ACC112 (cell line): ENCODE results near the gene KRTAP21-2.
"Not testable (repeated sequence)": the region's sequence is repeated elsewhere in the genome, so short reads cannot be mapped to it uniquely, and the experiment has no call there.

Source experiments
- H2AFZ ChIP-seq: fragments of 200-600 bp; sonication (generic); one replicate; pipeline ENCODE4 v1.6.0; 2017; ENCODE audit warnings: antibody characterized with exemption, low read length; ENCODE audit not compliant: unreplicated experiment
- H3K27ac ChIP-seq: fragments of 200-600 bp; sonication (generic); 2 replicates; pipeline ENCODE4 v1.5.1; 2014; ENCODE audit warnings: low read depth, mild to moderate bottlenecking, antibody characterized with exemption, low read length, moderate library complexity
- H3K27me3 ChIP-seq: fragments of 200-600 bp; sonication (generic); 2 replicates; pipeline ENCODE4 v1.6.1; 2014; ENCODE audit warnings: mild to moderate bottlenecking, antibody characterized with exemption, low read length, moderate library complexity, mixed read lengths; ENCODE audit not compliant: insufficient read depth
- H3K36me3 ChIP-seq: fragments of 200-600 bp; sonication (generic); 2 replicates; pipeline ENCODE4 v1.6.1; 2016; ENCODE audit warnings: mild to moderate bottlenecking, antibody characterized with exemption, low read length, moderate library complexity, mixed read lengths; ENCODE audit not compliant: insufficient read depth
- H3K4me1 ChIP-seq: fragments of 200-600 bp; sonication (generic); one replicate; pipeline ENCODE4 v1.6.1; 2016; ENCODE audit warnings: low read length, mixed read lengths; ENCODE audit not compliant: insufficient read depth, unreplicated experiment, control insufficient read depth
- H3K4me3 ChIP-seq: fragments of 200-600 bp; sonication (generic); 2 replicates; pipeline ENCODE4 v1.5.1; 2014; ENCODE audit warnings: mild to moderate bottlenecking, low read depth, low read length
- H3K79me2 ChIP-seq: fragments of 200-600 bp; sonication (generic); one replicate; pipeline ENCODE4 v1.6.0; 2016; ENCODE audit warnings: low read length; ENCODE audit not compliant: control insufficient read depth, unreplicated experiment, insufficient read depth

Gene KRTAP21-2

GRCh38 chr21:30747159-30747558 lies at the start of gene KRTAP21-2:
Gene KRTAP21-2 (minus strand): TSS chr21:30747259. CDS start chr21:30747202, 57 bp downstream.
- Histone ChIP-seq H3K4me3 (no peak within 1 kb of the TSS), H3K4me1 (no peaks in the 10 kb centered on the region), H3K27me3 (no peaks in the 10 kb centered on the region), H3K79me2 (no peaks in the 10 kb centered on the region), H3K36me3 (no peaks in the 10 kb centered on the region), H3K27ac (no peak within 1 kb of the TSS), H2AFZ (no peak within 1 kb of the TSS)

- H2AFZ ChIP-seq: no peak overlapping the region
- no peaks in the 10 kb centered on the region for H3K4me1 ChIP-seq
- no peaks in the 10 kb centered on the region for H3K36me3 ChIP-seq
- no peak overlapping the region for H3K27ac ChIP-seq
- H3K4me3 ChIP-seq: no peak overlapping the region
- no peaks in the 10 kb centered on the region for H3K79me2 ChIP-seq
- no peaks in the 10 kb centered on the region for H3K27me3 ChIP-seq
Observed at GRCh38 chr21:30793581-30794314, 46.7 kb upstream of the KRTAP21-2 start.

GRCh38 chr21:30779249-30779648 lies 32.2 kb upstream of the KRTAP21-2 start:
- Histone ChIP-seq H3K79me2 (no peaks in the 10 kb centered on the region), H2AFZ (no peak overlapping the region), H3K36me3 (no peaks in the 10 kb centered on the region), H3K27ac (no peak overlapping the region), H3K4me1 (no peaks in the 10 kb centered on the region), H3K4me3 (no peak overlapping the region), H3K27me3 (no peaks in the 10 kb centered on the region)

GRCh38 chr21:30769724-30770431 lies 22.8 kb upstream of the KRTAP21-2 start:
- no peak overlapping the region for H3K27ac ChIP-seq
- H3K4me3 ChIP-seq: no peak overlapping the region
- H2AFZ ChIP-seq: no peak overlapping the region
- H3K27me3 ChIP-seq: no peaks in the 10 kb centered on the region
- H3K4me1 ChIP-seq: no peaks in the 10 kb centered on the region
- H3K79me2 ChIP-seq: no peaks in the 10 kb centered on the region
- H3K36me3 ChIP-seq: no peaks in the 10 kb centered on the region

- H3K27ac ChIP-seq: no peak overlapping the region
- no peak overlapping the region for H2AFZ ChIP-seq
- H3K79me2 ChIP-seq: no peaks in the 10 kb centered on the region
- H3K4me1 ChIP-seq: no peaks in the 10 kb centered on the region
- no peak overlapping the region for H3K4me3 ChIP-seq
- no peaks in the 10 kb centered on the region for H3K27me3 ChIP-seq
- no peaks in the 10 kb centered on the region for H3K36me3 ChIP-seq
Observed at GRCh38 chr21:30760776-30761175, 13.7 kb upstream of the KRTAP21-2 start.

- H3K36me3 ChIP-seq: no peaks in the 10 kb centered on the region
- no peaks in the 10 kb centered on the region for H3K79me2 ChIP-seq
- no peak overlapping the region for H3K4me3 ChIP-seq
- no peaks in the 10 kb centered on the region for H3K4me1 ChIP-seq
- H3K27ac ChIP-seq: no peak overlapping the region
- H2AFZ ChIP-seq: no peak overlapping the region
- H3K27me3 ChIP-seq: no peaks in the 10 kb centered on the region
Observed at GRCh38 chr21:30758306-30758705, 11.2 kb upstream of the KRTAP21-2 start.

GRCh38 chr21:30755328-30755727 lies 8.3 kb upstream of the KRTAP21-2 start, which contains the start of gene KRTAP21-1:
Gene KRTAP21-1 (minus strand): TSS chr21:30755428. CDS start chr21:30755378, 50 bp downstream.
- H3K27ac ChIP-seq, H2AFZ ChIP-seq, H3K36me3 ChIP-seq, H3K79me2 ChIP-seq, H3K4me3 ChIP-seq, H3K4me1 ChIP-seq, H3K27me3 ChIP-seq: not testable (repeated sequence)

- Histone ChIP-seq H3K4me1 (no peaks in the 10 kb centered on the region), H3K27me3 (no peaks in the 10 kb centered on the region), H3K79me2 (no peaks in the 10 kb centered on the region), H2AFZ (no peak overlapping the region), H3K36me3 (no peaks in the 10 kb centered on the region), H3K27ac (no peak overlapping the region), H3K4me3 (no peak overlapping the region)
Observed at GRCh38 chr21:30740462-30740861, 6.6 kb downstream of the KRTAP21-2 start.

GRCh38 chr21:30733026-30733425 lies 14.0 kb downstream of the KRTAP21-2 start:
- no peak overlapping the region for H2AFZ ChIP-seq
- no peaks in the 10 kb centered on the region for H3K4me1 ChIP-seq

GRCh38 chr21:30726726-30727125 lies 20.3 kb downstream of the KRTAP21-2 start:
- Histone ChIP-seq H3K4me1 (no peaks in the 10 kb centered on the region), H3K4me3 (no peak overlapping the region), H3K27me3 (no peaks in the 10 kb centered on the region), H3K79me2 (no peaks in the 10 kb centered on the region), H3K36me3 (no peaks in the 10 kb centered on the region), H2AFZ (no peak overlapping the region), H3K27ac (no peak overlapping the region)

More at GRCh38 chr21:30733026-30733425, 14.0 kb downstream of the KRTAP21-2 start:
- Histone ChIP-seq H3K4me3 (no peak overlapping the region), H3K27me3 (no peaks in the 10 kb centered on the region), H3K79me2 (no peaks in the 10 kb centered on the region), H3K27ac (no peak overlapping the region), H3K36me3 (no peaks in the 10 kb centered on the region)

- H3K4me1 ChIP-seq: no peaks in the 10 kb centered on the region
- no peak overlapping the region for H3K4me3 ChIP-seq
- H3K27ac ChIP-seq: no peak overlapping the region
- H2AFZ ChIP-seq: no peak overlapping the region
- H3K27me3 ChIP-seq: no peaks in the 10 kb centered on the region
- no peaks in the 10 kb centered on the region for H3K36me3 ChIP-seq
- no peaks in the 10 kb centered on the region for H3K79me2 ChIP-seq
Observed at GRCh38 chr21:30719401-30719800, 27.7 kb downstream of the KRTAP21-2 start.
